Calu3 (cell line): ENCODE data around the gene PCMT1. TPM values are rescaled to one million over a fixed set of nuclear protein-coding genes. Genes with fewer than 3 reads are reported as not detected.
"Not testable (repeated sequence)": the region's sequence is repeated elsewhere in the genome, so short reads cannot be mapped to it uniquely, and the experiment has no call there.

ENCODE experiments used
- BruUV-seq: library from RNA; stranded (reverse); fragments of 400-500 nt; replicated peaks from 2 replicates; lab custom pipeline; 2021; lab: Mats Ljungman, UMichigan
- CTCF ChIA-PET: fragments of 300-600 bp; sonication (Branson Sonifier 250); formaldehyde crosslinking; loops from one replicate; lab custom pipeline; 2022; ENCODE audit warnings: antibody characterized with exemption; lab: Charles Lee
- DNase-seq: peaks from one replicate; pipeline ENCODE4 v3.0.0; 2022
- H3K27ac Mint-ChIP-seq: one replicate; pipeline ENCODE4 v1.8.0; 2022; ENCODE audit warnings: mixed read lengths; ENCODE audit not compliant: unreplicated experiment
- H3K27me3 Mint-ChIP-seq: one replicate; pipeline ENCODE4 v1.8.0; 2022; ENCODE audit warnings: mixed read lengths; ENCODE audit not compliant: unreplicated experiment
- H3K36me3 Mint-ChIP-seq: one replicate; pipeline ENCODE4 v1.8.0; 2022; ENCODE audit warnings: mild to moderate bottlenecking, moderate library complexity, mixed read lengths; ENCODE audit not compliant: insufficient read depth, unreplicated experiment
- H3K4me1 Mint-ChIP-seq: one replicate; pipeline ENCODE4 v1.8.0; 2022; ENCODE audit warnings: mild to moderate bottlenecking, low read depth, mixed read lengths; ENCODE audit not compliant: unreplicated experiment
- H3K4me3 Mint-ChIP-seq: one replicate; pipeline ENCODE4 v1.8.0; 2022; ENCODE audit warnings: mild to moderate bottlenecking, low read depth, moderate library complexity, mixed read lengths; ENCODE audit not compliant: unreplicated experiment
- H3K9me3 Mint-ChIP-seq: one replicate; pipeline ENCODE4 v1.8.0; 2022; ENCODE audit warnings: low read depth, mixed read lengths; ENCODE audit not compliant: unreplicated experiment
- intact Hi-C: fragments of 100-400 bp; cut with micrococcal nuclease; formaldehyde crosslinking; loops from one replicate; pipeline ENCODE4 v1.10.0; 2022; ENCODE audit not compliant: unreplicated experiment
- total RNA-seq: library from RNA; stranded (reverse); gene quantifications from 2 replicates; pipeline ENCODE4 v1.2.3, GENCODE V29; 2022
- TF ChIP-seq, protein P1 (sequence below): fragments of 200-600 bp; IDR thresholded peaks from one replicate; pipeline ENCODE4 v1.8.0; 2022; ENCODE audit warnings: antibody characterized with exemption; ENCODE audit not compliant: unreplicated experiment

The PCMT1 gene
- total RNA-seq, 1 experiment from 2014 or later: 63.4 TPM

DNA sequence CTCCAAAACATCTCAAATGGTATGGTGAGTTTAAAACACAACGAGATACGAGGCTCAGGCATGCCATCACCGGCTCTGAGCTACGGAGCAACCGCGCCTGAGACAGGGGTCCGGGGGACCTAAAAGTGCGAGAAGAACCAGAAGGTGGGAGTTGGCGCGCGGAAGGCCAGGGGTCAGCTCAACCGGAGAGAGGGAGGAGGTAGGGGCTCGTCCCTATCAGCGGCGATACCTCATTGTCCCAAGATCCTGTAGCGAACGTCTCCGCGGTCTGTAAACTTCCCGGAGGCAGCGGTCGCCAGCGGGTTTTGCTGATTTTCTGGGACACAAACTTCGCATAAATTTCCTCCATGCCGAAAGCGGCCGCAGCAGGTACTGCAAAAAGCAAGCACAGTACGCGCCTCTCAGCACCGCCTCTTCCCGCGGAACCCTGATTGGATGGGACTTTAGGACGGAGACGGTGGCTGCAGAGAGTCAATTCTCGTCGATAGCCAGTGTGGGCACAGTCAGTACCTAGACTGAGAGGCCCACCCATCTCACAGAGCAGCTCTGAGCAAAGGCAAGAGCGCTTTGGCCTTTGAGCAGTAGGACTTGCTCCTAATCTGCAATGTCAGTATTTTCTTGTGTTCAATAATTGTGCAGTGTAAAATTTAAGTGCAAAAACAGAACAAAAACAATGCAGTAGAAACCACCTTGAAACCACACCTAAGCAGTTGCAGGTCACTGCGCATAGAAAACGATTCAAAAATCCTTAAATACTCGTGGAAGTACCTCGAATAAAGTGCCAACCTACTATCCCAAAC lies 3.2 kb upstream of the PCMT1 start, which contains the start of gene NUP43:
Gene NUP43, minus strand, starts transcription at position 383 of the 800 bp plus-strand sequence. Its CDS starts 34 bp downstream, at position 349.
- intact Hi-C loops: no loop called here
- H3K4me1 Mint-ChIP-seq: peaks cover 10% of the 10 kb centered on the region
- DNase-seq: peak; percentile 88
- H3K9me3 Mint-ChIP-seq: no peaks in the 10 kb centered on the region
- CTCF ChIA-PET: interaction anchor here (0.6 to 0.7 kb wide), 2 partner anchors 57 to 1177 kb away, joined by 5 to 8 read pairs; no protein-coding TSS in a partner anchor
- TF ChIP-seq, protein P1, sequence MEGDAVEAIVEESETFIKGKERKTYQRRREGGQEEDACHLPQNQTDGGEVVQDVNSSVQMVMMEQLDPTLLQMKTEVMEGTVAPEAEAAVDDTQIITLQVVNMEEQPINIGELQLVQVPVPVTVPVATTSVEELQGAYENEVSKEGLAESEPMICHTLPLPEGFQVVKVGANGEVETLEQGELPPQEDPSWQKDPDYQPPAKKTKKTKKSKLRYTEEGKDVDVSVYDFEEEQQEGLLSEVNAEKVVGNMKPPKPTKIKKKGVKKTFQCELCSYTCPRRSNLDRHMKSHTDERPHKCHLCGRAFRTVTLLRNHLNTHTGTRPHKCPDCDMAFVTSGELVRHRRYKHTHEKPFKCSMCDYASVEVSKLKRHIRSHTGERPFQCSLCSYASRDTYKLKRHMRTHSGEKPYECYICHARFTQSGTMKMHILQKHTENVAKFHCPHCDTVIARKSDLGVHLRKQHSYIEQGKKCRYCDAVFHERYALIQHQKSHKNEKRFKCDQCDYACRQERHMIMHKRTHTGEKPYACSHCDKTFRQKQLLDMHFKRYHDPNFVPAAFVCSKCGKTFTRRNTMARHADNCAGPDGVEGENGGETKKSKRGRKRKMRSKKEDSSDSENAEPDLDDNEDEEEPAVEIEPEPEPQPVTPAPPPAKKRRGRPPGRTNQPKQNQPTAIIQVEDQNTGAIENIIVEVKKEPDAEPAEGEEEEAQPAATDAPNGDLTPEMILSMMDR: peak; percentile 26
- peak within 1 kb of the TSS; percentile 87 for H3K4me3 Mint-ChIP-seq
- BruUV-seq: no TSS peak
- peak within 1 kb of the TSS; percentile 90 for H3K27ac Mint-ChIP-seq
- peaks cover 39% of the 10 kb centered on the region for H3K36me3 Mint-ChIP-seq
- no peaks in the 10 kb centered on the region for H3K27me3 Mint-ChIP-seq

DNA sequence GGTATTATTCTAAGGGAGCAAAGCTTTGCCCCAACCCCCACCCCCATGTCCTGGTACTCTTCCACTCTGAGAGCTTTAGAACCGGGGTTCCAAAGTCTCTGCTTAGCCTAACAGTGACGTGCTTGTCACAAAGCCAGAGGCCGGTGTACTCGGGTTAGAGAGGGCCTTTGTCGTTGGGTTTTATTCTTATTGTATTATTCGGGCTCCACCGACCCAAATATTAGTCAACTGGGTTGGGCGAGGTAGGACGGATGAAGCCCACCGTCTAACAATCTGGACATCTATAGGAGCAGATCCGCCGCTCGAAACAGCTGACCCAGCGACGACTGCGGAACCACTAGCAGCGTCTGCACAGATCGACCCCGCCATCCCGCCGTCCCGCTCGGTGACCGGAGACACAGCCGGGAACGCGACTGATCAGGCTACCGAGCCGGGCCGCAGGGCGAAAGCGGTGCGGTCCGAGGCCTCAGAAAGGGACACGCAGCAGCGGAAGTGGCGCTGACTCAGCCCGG lies 403 bp upstream of the PCMT1 start:
- CTCF ChIA-PET: interaction anchor here (1.1 kb wide), 1 partner anchor 101 kb away, joined by 3 read pairs; no protein-coding TSS in a partner anchor

DNA sequence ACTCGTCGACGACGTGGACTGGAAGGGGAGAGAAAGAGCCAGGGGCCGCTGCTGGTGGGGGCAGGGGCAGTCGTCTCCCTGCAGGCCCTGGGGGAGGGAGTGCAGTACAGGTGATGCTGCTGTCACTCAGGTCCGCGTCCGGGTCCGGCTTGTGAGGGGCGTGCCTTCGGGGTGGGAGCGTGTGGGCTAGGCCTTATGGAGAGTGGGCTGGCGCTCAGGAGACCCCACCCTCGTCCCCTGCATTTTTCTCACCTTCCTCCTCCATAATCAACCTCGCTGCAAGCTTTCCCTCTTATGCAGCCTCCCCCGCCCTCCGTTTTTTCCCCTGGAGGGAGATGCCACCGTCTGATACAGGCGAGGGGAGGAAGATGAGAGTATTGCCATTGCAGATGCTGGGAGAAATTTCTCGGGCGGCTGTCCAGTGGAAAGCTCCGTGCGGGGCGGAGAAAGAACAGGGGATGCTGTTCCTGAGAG lies 632 bp downstream of the PCMT1 start:
- no peaks in the 10 kb centered on the region for H3K9me3 Mint-ChIP-seq
- no peaks in the 10 kb centered on the region for H3K27me3 Mint-ChIP-seq
- BruUV-seq: no TSS peak
- CTCF ChIA-PET: interaction anchor here (1.1 kb wide), 1 partner anchor 102 kb away, joined by 3 read pairs; no protein-coding TSS in a partner anchor
- TF ChIP-seq, protein P1: no peak
- H3K36me3 Mint-ChIP-seq: peaks cover 32% of the 10 kb centered on the region
- peak overlapping the region; percentile 81 for H3K4me3 Mint-ChIP-seq
- peak; percentile 66 for DNase-seq
- intact Hi-C loops: no loop called here
- peak overlapping the region; percentile 56 for H3K27ac Mint-ChIP-seq
- peaks cover 10% of the 10 kb centered on the region for H3K4me1 Mint-ChIP-seq

More for the DNA sequence above, 403 bp upstream of the PCMT1 start:
- H3K4me1 Mint-ChIP-seq, BruUV-seq, intact Hi-C loops, H3K27me3 Mint-ChIP-seq, DNase-seq, H3K9me3 Mint-ChIP-seq, H3K27ac Mint-ChIP-seq: not testable (repeated sequence)
- H3K4me3 Mint-ChIP-seq: peak overlapping the region; percentile 81
- peaks cover 32% of the 10 kb centered on the region for H3K36me3 Mint-ChIP-seq

DNA sequence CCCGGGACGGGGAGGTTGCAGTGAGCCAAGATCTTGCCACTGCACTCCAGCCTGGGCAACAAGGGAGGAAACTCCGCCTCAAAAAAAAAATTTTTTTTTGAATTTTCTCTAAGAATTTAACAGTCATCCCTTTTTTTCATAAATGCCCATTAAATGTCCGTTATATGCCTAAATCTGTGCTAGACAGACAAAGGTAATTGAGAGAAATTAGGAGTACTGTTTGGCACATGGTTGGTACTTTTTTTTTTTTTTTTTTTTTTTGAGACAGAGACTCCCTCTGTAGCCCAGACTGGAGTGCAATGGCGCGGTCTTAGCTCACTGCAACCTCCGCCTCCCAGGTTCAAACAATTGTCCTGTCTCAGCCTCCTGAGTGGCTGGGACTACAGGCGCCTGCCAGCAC lies 1.7 kb downstream of the PCMT1 start:
- H3K27ac Mint-ChIP-seq: no peak overlapping the region
- H3K4me3 Mint-ChIP-seq: peak overlapping the region; percentile 81
- DNase-seq: no peak
- H3K36me3 Mint-ChIP-seq: peaks cover 23% of the 10 kb centered on the region
- H3K27me3 Mint-ChIP-seq: no peaks in the 10 kb centered on the region
- intact Hi-C loops: no loop called here
- H3K4me1 Mint-ChIP-seq: peaks cover 10% of the 10 kb centered on the region
- CTCF ChIA-PET: no interaction called here
- TF ChIP-seq, protein P1: no peak
- no TSS peak for BruUV-seq
- no peaks in the 10 kb centered on the region for H3K9me3 Mint-ChIP-seq

DNA sequence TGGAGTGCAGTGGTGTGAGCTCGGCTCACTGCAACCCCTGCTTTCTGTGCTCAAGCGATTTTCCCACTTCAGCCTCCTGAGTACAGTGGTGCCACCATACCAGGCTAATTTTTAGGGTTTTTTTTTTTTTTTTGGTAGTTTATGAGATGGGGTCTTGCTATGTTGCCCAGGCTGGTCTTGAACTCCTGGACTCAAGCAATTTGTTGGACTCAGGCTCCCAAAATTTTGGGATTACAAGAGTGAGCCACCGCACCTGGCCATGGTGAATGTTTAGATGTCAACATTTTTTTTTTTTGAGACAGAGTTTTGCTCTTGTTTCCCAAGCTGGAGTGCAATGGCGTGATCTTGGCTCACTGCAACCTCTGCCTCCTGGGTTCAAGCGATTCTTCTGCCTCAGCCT lies 2.4 kb downstream of the PCMT1 start:
- H3K4me1 Mint-ChIP-seq, BruUV-seq, H3K27ac Mint-ChIP-seq, H3K27me3 Mint-ChIP-seq, intact Hi-C loops, DNase-seq, CTCF ChIA-PET, H3K9me3 Mint-ChIP-seq, H3K4me3 Mint-ChIP-seq: not testable (repeated sequence)
- peaks cover 19% of the 10 kb centered on the region for H3K36me3 Mint-ChIP-seq
